ENCODE results near the gene PGBD5. TPM values are rescaled to one million over a fixed set of nuclear protein-coding genes. Genes with fewer than 3 reads are reported as not detected.

PGBD5 gene
- total RNA-seq, 3 donors from 2014 or later (not counting 1 experiment from before 2014, with no cell fraction given): 0.02 to 0.90 TPM; not detected in 1

GRCh38 chr1:230308039-230308438 lies 118.1 kb downstream of the PGBD5 start:
- Mint-ChIP-seq H3K4me1 (peaks cover 5% of the 10 kb centered on the region in 2 donors), H3K36me3 (no peaks in the 10 kb centered on the region), H3K27ac (no peak overlapping the region), H3K27me3 (ENCODE audit: low read depth in 2 of 2) (peaks cover 0 to 7% of the 10 kb centered on the region in 2 donors), H3K9me3 (no peaks in the 10 kb centered on the region), H3K4me3 (no peak overlapping the region)
- H3K27ac ChIP-seq (ENCODE audit: low read length): no peak overlapping the region
- no peaks in the 10 kb centered on the region for H3K27me3 ChIP-seq (ENCODE audit: control insufficient read depth, insufficient read depth, low read length)
- H3K36me3 ChIP-seq (ENCODE audit: control insufficient read depth, insufficient read depth, low read length): no peaks in the 10 kb centered on the region
- 90% methylated on average over 8 of the region's 8 CpGs for WGBS (ENCODE audit: insufficient coverage)
- no peak for TF ChIP-seq CTCF (IDR thresholded peaks at IDR 0.05)
- intact Hi-C loops (cut with micrococcal nuclease): no loop called here
- DNase-seq: no peak
- H3K4me1 ChIP-seq (ENCODE audit: control insufficient read depth, insufficient read depth, low read length): no peaks in the 10 kb centered on the region
- no peak for ATAC-seq
- no peaks in the 10 kb centered on the region for H3K9me3 ChIP-seq (ENCODE audit: control insufficient read depth, insufficient read depth, low read length)
- H3K4me3 ChIP-seq (ENCODE audit: low read length): no peak overlapping the region

GRCh38 chr1:230307213-230307612 lies 118.9 kb downstream of the PGBD5 start:
- H3K9me3 Mint-ChIP-seq: no peaks in the 10 kb centered on the region
- 83% methylated on average over 4 of the region's 4 CpGs for WGBS (ENCODE audit: insufficient coverage)
- intact Hi-C loops (cut with micrococcal nuclease): no loop called here
- peaks cover 0 to 7% of the 10 kb centered on the region in 2 donors for H3K27me3 Mint-ChIP-seq (ENCODE audit: low read depth in 2 of 2)
- no peaks in the 10 kb centered on the region for H3K9me3 ChIP-seq (ENCODE audit: control insufficient read depth, insufficient read depth, low read length)
- H3K27ac Mint-ChIP-seq: no peak overlapping the region
- DNase-seq (no peak), ATAC-seq (no peak)
- no peaks in the 10 kb centered on the region for H3K27me3 ChIP-seq (ENCODE audit: control insufficient read depth, insufficient read depth, low read length)
- no peak overlapping the region for H3K4me3 Mint-ChIP-seq
- H3K36me3 ChIP-seq (ENCODE audit: control insufficient read depth, insufficient read depth, low read length): no peaks in the 10 kb centered on the region
- no peak for TF ChIP-seq CTCF (IDR thresholded peaks at IDR 0.05)
- H3K4me1 ChIP-seq (ENCODE audit: control insufficient read depth, insufficient read depth, low read length): no peaks in the 10 kb centered on the region
- H3K4me1 Mint-ChIP-seq: peaks cover 5% of the 10 kb centered on the region in 2 donors
- H3K36me3 Mint-ChIP-seq: no peaks in the 10 kb centered on the region
- no peak overlapping the region for H3K4me3 ChIP-seq (ENCODE audit: low read length)
- no peak overlapping the region for H3K27ac ChIP-seq (ENCODE audit: low read length)

GRCh38 chr1:230306169-230306568 lies 120.0 kb downstream of the PGBD5 start:
- ATAC-seq: no peak
- no peak overlapping the region for H3K27ac Mint-ChIP-seq

More at GRCh38 chr1:230306169-230306568, 120.0 kb downstream of the PGBD5 start:
- no peak for TF ChIP-seq CTCF (IDR thresholded peaks at IDR 0.05)
- intact Hi-C loops (cut with micrococcal nuclease): no loop called here
- Histone ChIP-seq H3K4me1 (ENCODE audit: control insufficient read depth, insufficient read depth, low read length) (no peaks in the 10 kb centered on the region), H3K9me3 (ENCODE audit: control insufficient read depth, insufficient read depth, low read length) (no peaks in the 10 kb centered on the region), H3K27me3 (ENCODE audit: control insufficient read depth, insufficient read depth, low read length) (no peaks in the 10 kb centered on the region), H3K4me3 (ENCODE audit: low read length) (no peak overlapping the region), H3K36me3 (ENCODE audit: control insufficient read depth, insufficient read depth, low read length) (no peaks in the 10 kb centered on the region), H3K27ac (ENCODE audit: low read length) (no peak overlapping the region)
- DNase-seq: peak in 1 of 2 donors; percentile 17
- H3K27me3 Mint-ChIP-seq (ENCODE audit: low read depth in 2 of 2): peaks cover 0 to 7% of the 10 kb centered on the region in 2 donors
- H3K4me3 Mint-ChIP-seq: no peak overlapping the region
- H3K4me1 Mint-ChIP-seq: peaks cover 5% of the 10 kb centered on the region in 2 donors
- no peaks in the 10 kb centered on the region for H3K36me3 Mint-ChIP-seq
- 68% methylated on average over 4 of the region's 4 CpGs for WGBS (ENCODE audit: insufficient coverage)
- no peaks in the 10 kb centered on the region for H3K9me3 Mint-ChIP-seq
